GM19463 (cell line): ENCODE measurements around the gene TFCP2.

ENCODE experiments used
- ATAC-seq: cut with Tn5 transposase; IDR thresholded peaks from one replicate; pipeline ENCODE4 v1.9.1; 2021; ENCODE audit warnings: mild to moderate bottlenecking, moderate library complexity; ENCODE audit not compliant: unreplicated experiment

TFCP2 gene

DNA sequence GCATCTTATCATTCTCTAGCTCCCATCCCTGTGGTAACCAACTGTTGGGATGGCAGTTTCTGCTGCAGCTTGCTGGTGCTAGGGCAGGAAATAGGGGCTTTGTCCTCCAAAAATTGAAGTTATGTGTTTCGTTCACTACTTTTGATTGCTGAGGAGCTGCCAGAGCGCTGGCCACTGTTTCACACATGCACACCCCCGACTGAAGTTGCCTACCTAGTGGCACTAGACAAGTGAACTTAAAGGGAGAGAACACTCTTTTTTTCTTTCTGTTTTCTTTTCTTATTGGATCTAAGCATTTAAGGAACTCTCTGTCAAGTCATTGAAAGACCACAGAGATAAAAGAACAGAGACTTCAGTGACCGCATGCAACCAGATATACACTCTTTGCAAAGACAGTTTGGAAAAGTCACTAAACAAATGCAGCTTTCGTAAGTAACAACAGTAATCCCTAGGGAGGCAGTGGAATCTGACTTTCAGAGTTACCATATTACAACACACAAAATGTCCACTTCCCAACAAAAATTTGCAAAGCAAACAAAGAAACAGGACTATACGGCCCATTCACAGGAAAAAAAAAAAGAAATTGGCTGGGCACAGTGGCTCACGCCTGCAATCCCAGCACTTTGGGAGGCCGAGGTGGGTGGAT is 12.0 kb downstream of the TFCP2 start:
- no peak for ATAC-seq

GRCh38 chr12:51156245-51156765 is 16.6 kb downstream of the TFCP2 start:
- no peak for ATAC-seq

DNA sequence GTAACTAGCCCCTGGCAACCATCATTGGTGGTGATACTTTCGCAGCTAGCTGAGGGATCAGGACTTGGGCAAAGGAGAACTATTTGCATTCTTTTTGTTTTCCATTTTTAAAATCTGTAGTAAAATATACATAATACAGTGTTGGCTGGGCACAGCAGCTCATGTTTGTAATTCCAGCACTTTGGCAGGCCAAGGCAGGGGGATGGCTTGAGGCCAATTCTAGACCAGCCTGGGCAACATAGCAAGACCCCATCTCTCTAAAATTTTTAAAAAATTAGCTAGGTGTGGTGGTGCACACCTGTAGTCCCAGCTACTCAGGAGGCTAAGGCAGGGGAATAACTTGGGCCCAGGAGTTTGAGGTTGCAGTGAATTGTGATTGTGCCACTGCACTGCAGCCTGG is 20.0 kb downstream of the TFCP2 start:
- no peak for ATAC-seq

GRCh38 chr12:51150777-51151176 is 22.2 kb downstream of the TFCP2 start:
- no peak for ATAC-seq

GRCh38 chr12:51147309-51147708 is 25.6 kb downstream of the TFCP2 start:
- no peak for ATAC-seq

DNA sequence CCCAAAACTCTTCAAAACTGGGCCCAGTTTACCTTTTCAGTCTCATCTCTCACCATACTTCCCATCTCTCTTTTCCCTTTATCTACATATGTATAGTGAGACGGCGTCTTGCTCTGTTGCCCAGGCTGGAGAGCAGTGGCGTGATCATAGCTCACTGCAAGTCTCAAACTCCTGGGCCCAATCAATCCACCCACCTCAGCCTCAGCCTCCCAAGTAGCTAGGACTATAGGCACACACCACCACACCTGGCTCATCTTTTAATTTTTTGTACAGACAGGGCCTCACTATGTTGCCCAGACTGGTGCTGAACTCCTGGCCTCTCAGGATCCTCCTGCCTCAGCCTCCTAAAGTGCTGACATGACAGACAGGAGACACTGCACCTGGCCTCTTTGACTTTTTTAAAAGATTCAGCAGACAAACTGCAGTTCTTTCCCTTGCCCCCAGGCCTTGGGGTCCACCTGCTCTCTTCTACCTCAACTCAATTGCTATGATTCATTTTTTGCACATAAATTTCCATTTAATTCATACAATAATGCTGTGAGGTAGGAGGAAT is 33.6 kb downstream of the TFCP2 start:
- ATAC-seq: no peak

DNA sequence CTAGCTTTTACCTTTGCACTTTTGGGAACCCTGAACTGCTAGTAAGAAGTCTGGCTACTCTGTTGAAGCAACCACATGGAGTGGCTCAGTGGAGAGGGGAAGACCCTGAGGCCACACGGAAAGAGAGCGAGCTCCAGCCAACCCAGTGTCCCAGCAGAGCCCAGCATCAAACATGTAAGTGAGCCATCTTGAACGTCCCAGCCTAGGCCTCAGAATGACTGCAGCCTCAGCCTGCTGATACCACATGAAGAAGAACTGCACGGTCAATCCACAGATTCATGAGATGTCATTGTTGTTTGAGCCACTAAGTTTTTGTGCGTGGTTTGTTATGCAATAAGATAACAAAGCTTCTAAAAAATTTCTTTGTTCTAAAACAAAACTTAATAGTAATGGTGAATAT is 40.2 kb downstream of the TFCP2 start:
- ATAC-seq: no peak

- no peak for ATAC-seq
These were observed 41.0 kb downstream of the TFCP2 start for GRCh38 chr12:51131745-51132521.

DNA sequence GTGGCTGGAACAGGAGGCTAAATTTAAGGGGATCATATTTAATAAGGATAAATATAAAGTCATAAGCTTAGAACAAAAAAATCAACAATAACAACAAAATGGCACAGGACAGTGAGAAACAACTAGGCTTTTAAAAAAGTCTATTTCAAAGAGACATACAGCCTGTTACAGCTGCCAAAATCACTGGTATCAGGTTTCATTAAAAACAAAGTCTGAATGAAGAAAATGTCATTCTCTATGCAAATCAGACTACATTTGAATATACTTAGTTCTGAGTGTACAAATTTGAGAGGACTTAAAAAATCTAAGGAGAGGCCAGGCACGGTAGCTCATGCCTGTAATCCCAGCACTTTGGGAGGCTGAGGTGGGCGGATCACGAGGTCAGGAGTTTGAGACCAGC is 44.0 kb downstream of the TFCP2 start:
- no peak for ATAC-seq

DNA sequence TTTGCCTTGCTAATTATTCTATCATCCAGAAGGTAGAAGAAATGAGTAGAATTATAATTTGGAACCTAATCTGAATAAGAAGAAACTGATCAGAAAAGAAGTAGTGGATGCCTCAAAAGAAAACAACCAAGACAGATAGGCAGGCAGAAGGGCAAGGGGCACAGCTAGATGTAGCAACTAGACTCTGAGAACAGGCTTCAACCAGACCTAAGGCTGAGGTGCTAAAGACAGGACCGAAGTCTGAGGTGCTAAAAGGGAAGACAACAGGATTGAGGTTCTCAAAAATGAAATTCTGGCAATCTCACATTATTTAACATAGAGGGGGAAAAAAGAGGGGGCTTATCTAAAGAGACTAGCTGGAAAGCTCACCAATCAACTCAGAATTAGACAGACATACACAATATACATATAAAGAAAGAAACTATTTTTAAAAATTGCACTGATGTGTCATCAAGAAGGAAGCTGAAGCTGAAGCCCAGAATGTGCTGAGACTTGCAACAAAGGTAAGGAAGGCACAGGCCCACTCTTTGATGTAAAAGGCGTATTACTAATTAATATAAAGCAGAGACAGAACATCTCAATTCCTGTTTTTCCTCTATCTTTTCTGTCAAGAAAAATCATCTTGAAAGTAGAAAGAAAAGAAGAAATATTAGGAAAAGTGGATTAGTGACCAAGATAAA is 45.7 kb downstream of the TFCP2 start:
- no peak for ATAC-seq

DNA sequence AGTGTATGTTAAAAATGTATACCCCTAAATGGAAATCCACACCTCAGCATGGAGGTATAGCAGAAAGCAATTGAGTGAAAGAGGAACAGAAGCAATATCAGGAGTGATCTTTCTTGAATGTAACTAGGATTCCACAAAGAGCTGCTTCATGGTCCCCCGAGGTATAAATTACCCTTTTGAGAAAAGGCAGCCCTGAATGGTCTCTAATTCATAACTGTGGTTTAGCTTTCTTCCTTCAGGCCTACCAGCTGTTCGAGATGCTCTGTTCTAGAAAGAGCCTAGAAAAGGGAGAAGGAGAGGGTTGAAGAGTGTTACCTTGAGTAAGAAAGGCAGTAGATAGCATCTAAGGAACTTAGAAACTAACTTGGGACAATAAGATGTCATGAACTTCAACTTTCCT is 46.6 kb downstream of the TFCP2 start:
- no peak for ATAC-seq

DNA sequence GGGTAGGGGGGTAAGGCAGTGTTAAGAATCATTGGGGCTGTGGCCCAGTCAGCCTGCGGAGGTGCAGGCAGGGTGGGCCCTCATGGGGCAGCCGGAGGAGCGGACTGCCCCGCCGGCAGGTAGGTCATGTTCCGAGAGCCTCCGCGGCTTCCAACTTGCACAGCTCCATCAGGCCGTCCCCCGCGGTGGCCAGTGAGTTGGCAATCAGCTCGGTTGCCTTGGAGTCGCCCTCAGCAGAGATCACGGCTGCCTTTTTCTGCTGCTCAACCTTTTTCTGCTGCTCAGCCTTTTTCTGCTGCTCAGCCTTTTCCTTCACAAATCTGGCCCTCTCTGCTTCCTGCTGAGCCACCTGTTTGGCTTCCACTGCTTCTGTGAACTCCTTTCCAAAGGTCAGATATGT is 48.4 kb downstream of the TFCP2 start:
- ATAC-seq: no peak

DNA sequence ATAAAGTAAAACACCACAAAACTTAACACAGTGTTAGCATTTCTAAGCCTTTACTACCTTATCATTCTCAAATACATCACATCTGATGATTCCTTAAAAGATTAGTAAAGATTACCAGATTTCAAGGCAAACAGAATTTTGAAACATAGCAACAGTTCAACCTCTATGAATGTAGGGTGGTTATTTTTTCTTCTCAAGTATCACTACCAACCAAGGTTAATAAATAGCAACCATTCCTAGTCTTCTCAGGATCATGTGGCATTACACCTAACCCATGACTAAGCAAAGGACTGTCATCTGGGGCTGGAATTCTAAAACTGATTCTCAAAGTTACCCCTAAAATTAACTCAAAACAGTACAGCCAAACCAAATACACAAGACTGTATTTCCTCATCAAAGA is 50.1 kb downstream of the TFCP2 start:
- no peak for ATAC-seq

- no peak for ATAC-seq
These were observed 54.2 kb downstream of the TFCP2 start for GRCh38 chr12:51118706-51119105.

GRCh38 chr12:51115533-51115932 is 57.4 kb downstream of the TFCP2 start:
- ATAC-seq: no peak

DNA sequence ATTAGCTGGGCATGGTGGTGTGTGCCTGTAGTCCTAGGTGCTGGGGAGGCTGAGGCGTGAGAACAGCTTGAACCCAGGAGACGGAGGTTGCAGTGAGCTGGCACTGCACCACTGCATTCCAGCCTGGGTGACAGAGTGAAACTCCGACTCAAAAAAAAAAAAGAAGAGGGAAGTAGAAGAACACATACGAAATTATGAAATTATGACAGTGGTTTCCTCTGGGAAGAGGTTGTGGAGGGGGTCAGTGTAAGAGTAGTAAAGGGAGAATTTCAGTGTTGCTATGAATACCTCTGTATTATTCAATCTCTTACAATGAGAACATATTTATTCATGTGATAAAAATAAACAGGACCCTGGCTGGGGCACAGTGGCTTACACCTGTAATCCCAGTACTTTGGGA is 64.8 kb downstream of the TFCP2 start:
- no peak for ATAC-seq

DNA sequence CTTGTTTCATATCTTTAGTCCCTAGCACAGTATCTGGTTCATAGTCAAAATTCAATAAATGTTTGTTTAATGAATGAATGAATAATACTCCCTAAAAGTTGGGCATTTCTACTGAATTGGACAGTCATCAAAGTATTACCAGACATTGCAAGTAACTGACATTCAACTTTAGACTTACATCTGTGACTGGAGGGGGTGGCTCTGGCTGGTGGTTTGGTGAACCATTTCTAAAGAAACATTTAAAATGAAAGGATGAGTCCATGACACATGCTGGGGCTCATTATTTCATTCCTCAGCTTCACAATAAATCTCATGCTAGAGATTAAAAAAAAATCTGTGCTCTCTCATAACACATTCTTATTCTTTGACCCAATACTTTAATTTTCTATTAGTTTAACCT is 69.0 kb downstream of the TFCP2 start:
- ATAC-seq: no peak

- no peak for ATAC-seq
These were observed 74.3 kb downstream of the TFCP2 start for GRCh38 chr12:51098611-51099010.

DNA sequence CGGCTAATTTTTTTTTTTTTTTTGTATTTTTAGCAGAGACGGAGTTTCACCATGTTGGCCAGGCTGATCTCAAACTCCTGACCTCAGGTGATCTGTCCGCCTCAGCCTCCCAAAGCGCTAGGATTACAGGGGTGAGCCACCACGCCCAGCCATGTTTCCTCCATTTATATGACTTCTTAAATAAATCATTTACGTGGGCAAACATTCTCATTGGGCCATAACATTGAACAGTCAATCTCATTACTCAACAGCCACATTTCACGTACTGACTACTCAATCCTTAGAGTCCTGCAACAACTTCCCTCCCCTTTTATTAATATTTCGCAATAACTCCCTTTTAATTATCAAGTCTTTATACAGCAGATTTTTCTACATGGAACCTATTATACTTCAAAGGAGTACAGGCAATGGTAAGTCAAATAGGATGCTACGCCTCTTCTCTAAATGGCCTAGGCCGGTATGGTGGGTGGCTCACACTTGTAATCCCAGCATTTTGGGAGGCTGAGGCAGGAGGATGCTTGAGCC is 82.2 kb downstream of the TFCP2 start:
- ATAC-seq: no peak

DNA sequence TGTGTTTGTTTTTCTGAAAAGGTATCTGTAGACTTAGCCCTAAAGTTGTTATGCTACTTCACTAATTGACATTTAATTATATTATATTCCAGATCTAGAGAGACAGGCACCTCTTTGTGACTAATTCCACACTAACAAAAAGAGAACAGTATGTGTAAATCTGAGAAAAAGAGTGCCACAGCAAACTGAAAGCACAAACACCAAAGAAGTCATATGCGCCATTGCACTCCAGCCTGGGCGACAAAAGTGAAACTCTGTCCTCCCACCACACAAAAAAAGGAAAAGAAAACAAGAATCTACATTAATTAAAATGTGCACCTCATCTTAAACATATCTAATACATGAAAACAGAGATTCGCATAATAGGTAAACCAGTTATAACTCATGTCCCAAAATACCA is 85.1 kb downstream of the TFCP2 start:
- ATAC-seq: no peak

DNA sequence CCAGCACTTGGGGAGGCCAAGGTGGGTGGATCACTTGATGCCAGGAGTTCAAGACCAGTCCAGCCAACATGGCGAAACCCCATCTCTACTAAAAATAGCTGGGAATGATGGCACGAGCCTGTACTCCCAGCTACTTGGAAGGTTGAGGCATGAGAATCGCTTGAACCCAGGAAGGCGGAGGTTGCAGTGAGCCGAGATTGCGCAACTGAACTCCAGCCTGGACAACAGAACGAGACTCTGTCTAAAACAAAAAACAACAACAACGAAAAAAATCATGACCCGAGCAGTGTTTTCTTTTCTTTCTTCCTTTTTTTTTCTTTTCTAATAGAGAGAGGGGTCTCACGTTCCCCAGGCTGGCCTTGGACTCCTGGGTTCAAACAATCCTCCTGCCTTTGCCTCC is 86.0 kb downstream of the TFCP2 start:
- no peak for ATAC-seq
